Fibroblast of lung (primary cell): ENCODE data around the gene TPO. TPM values are rescaled to one million over a fixed set of nuclear protein-coding genes. Genes with fewer than 3 reads are reported as not detected.
"Not testable (repeated sequence)": the region's sequence is repeated elsewhere in the genome, so short reads cannot be mapped to it uniquely, and the experiment has no call there.

Experiments
- DNase-seq, 2 donors: peaks; one replicate each; pipeline versions ENCODE4 v3.0.0 to v3.0.0-alpha.2; 2010; ENCODE audit warnings: low read depth in 2 of 2
- H2AFZ ChIP-seq: 2 replicates; pipeline ENCODE4 v1.5.1; 2012; ENCODE audit warnings: low read length, control low read depth, inconsistent platforms
- H3K27ac ChIP-seq: 2 replicates; pipeline ENCODE4 v1.5.1; 2011; ENCODE audit warnings: low read length, control low read depth; ENCODE audit not compliant: insufficient read depth
- H3K27me3 ChIP-seq: 2 replicates; pipeline ENCODE4 v1.5.1; 2011; ENCODE audit warnings: mild to moderate bottlenecking, low read length; ENCODE audit not compliant: control insufficient read depth, insufficient read depth
- H3K36me3 ChIP-seq: 2 replicates; pipeline ENCODE4 v1.5.1; 2011; ENCODE audit warnings: low read length; ENCODE audit not compliant: control insufficient read depth, insufficient read depth
- H3K4me1 ChIP-seq: 2 replicates; pipeline ENCODE4 v1.5.1; 2011; ENCODE audit warnings: low read length; ENCODE audit not compliant: control insufficient read depth, insufficient read depth; ENCODE audit errors: extremely low read depth
- H3K4me2 ChIP-seq: 2 replicates; pipeline ENCODE4 v1.5.1; 2011; ENCODE audit warnings: low read length, control low read depth; ENCODE audit not compliant: insufficient read depth; ENCODE audit errors: extremely low read depth
- H3K4me3 ChIP-seq, 4 experiments: fragments of 200-600 bp in 1 of 4; sonication (generic) in 1 of 4; replicated peaks in 1 of 4; 2 replicates each; pipeline ENCODE4 v1.5.1; 2011 to 2016; ENCODE audit warnings: low read length in 4 of 4, low read depth in 3 of 4, mild to moderate bottlenecking in 3 of 4, control low read depth in 2 of 4, inconsistent platforms in 1 of 4, mixed read lengths in 1 of 4; ENCODE audit not compliant: insufficient read depth in 1 of 4; ENCODE audit errors: control extremely low read depth in 1 of 4
- H3K79me2 ChIP-seq: 2 replicates; pipeline ENCODE4 v1.5.1; 2012; ENCODE audit warnings: mild to moderate bottlenecking, low read length, inconsistent platforms; ENCODE audit not compliant: control insufficient read depth, insufficient read depth
- H3K9ac ChIP-seq: 2 replicates; pipeline ENCODE4 v1.5.1; 2011; ENCODE audit warnings: mild to moderate bottlenecking, low read length, control low read depth; ENCODE audit not compliant: insufficient read depth
- H3K9me3 ChIP-seq: 2 replicates; pipeline ENCODE4 v1.5.1; 2012; ENCODE audit warnings: low read depth, low read length; ENCODE audit not compliant: control insufficient read depth, insufficient read depth
- H4K20me1 ChIP-seq: 2 replicates; pipeline ENCODE4 v1.5.1; 2011; ENCODE audit warnings: low read length; ENCODE audit not compliant: control insufficient read depth, insufficient read depth; ENCODE audit errors: extremely low read depth
- EZH2 ChIP-seq: IDR thresholded peaks from 2 replicates; pipeline ENCODE4 v1.5.1; 2012; ENCODE audit warnings: low read length, control low read depth, mild to moderate bottlenecking; ENCODE audit errors: missing control alignments
- polyA plus RNA-seq, 2 donors: library from polyadenylated mRNA; depleted of rRNA in 1 of 2; stranded (reverse) in 1 of 2; unstranded in 1 of 2; fragments of >200 nt; gene quantifications; 2 replicates each; pipeline ENCODE4 v1.2.1, GENCODE V29; 2011 to 2012; ENCODE audit warnings: missing spikeins in 1 of 2
- total RNA-seq: library from RNA; depleted of rRNA; stranded (reverse); fragments of >200 nt; gene quantifications from 2 replicates; pipeline ENCODE4 v1.2.1, GENCODE V29; 2014
- TF ChIP-seq, protein P1 (sequence below), 2 donors: IDR thresholded peaks in 1 of 2; conservative IDR thresholded peaks in 1 of 2; 1 replicate in 1 of 2; 2 replicates in 1 of 2; pipeline ENCODE4 v1.5.1; 2011 to 2012; ENCODE audit warnings: low read length in 2 of 2, control low read depth in 1 of 2, inconsistent platforms in 1 of 2, low read depth in 1 of 2, mild to moderate bottlenecking in 1 of 2

TPO gene
- total and polyA plus RNA-seq, 2 donors (not counting 1 experiment from before 2014, with no cell fraction given), result not detected

GRCh38 chr2:1516798-1517060, 103.5 kb downstream of the TPO start:
- no peak overlapping the region for H3K4me2 ChIP-seq
- H3K9ac ChIP-seq, result no peak overlapping the region
- H3K79me2 ChIP-seq, result no peaks in the 10 kb centered on the region
- H3K4me3 ChIP-seq, result no peak overlapping the region
- TF ChIP-seq, protein P1, sequence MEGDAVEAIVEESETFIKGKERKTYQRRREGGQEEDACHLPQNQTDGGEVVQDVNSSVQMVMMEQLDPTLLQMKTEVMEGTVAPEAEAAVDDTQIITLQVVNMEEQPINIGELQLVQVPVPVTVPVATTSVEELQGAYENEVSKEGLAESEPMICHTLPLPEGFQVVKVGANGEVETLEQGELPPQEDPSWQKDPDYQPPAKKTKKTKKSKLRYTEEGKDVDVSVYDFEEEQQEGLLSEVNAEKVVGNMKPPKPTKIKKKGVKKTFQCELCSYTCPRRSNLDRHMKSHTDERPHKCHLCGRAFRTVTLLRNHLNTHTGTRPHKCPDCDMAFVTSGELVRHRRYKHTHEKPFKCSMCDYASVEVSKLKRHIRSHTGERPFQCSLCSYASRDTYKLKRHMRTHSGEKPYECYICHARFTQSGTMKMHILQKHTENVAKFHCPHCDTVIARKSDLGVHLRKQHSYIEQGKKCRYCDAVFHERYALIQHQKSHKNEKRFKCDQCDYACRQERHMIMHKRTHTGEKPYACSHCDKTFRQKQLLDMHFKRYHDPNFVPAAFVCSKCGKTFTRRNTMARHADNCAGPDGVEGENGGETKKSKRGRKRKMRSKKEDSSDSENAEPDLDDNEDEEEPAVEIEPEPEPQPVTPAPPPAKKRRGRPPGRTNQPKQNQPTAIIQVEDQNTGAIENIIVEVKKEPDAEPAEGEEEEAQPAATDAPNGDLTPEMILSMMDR (conservative IDR thresholded peaks at IDR 0.05 in 1 of 2, IDR thresholded peaks at IDR 0.05 in 1 of 2; ENCODE audit: low read depth in 1 of 2, low read length in 2 of 2), result no peak
- no peak for TF ChIP-seq EZH2
- no peak overlapping the region for H2AFZ ChIP-seq
- no peaks in the 10 kb centered on the region for H3K4me1 ChIP-seq
- no peak overlapping the region for H3K27ac ChIP-seq
- H3K9me3 ChIP-seq, result no peaks in the 10 kb centered on the region
- H4K20me1 ChIP-seq, result no peaks in the 10 kb centered on the region
- DNase-seq, result no peak
- H3K27me3 ChIP-seq, result no peaks in the 10 kb centered on the region
- H3K36me3 ChIP-seq, result no peaks in the 10 kb centered on the region

- H3K27ac ChIP-seq, result not testable (repeated sequence)
Measured at GRCh38 chr2:1517291-1517690, 104.0 kb downstream of the TPO start.

GRCh38 chr2:1517786-1518185, 104.5 kb downstream of the TPO start:
- DNase-seq, result no peak
- H4K20me1 ChIP-seq, result no peaks in the 10 kb centered on the region
- no peaks in the 10 kb centered on the region for H3K36me3 ChIP-seq
- TF ChIP-seq EZH2, result no peak
- TF ChIP-seq, protein P1 (conservative IDR thresholded peaks at IDR 0.05 in 1 of 2, IDR thresholded peaks at IDR 0.05 in 1 of 2; ENCODE audit: low read depth in 1 of 2, low read length in 2 of 2), result no peak
- H3K9ac ChIP-seq, result no peak overlapping the region
- no peak overlapping the region for H3K4me2 ChIP-seq
- no peaks in the 10 kb centered on the region for H3K27me3 ChIP-seq
- no peak overlapping the region for H3K27ac ChIP-seq
- H3K9me3 ChIP-seq, result no peaks in the 10 kb centered on the region
- H3K4me3 ChIP-seq, result no peak overlapping the region
- no peak overlapping the region for H2AFZ ChIP-seq
- no peaks in the 10 kb centered on the region for H3K79me2 ChIP-seq
- H3K4me1 ChIP-seq, result no peaks in the 10 kb centered on the region

More at GRCh38 chr2:1517291-1517690, 104.0 kb downstream of the TPO start:
- not testable (repeated sequence) for H3K79me2 ChIP-seq, H3K4me2 ChIP-seq, H2AFZ ChIP-seq, H3K9me3 ChIP-seq, H3K36me3 ChIP-seq, DNase-seq, H3K4me3 ChIP-seq, H3K9ac ChIP-seq, H3K27me3 ChIP-seq, H4K20me1 ChIP-seq, H3K4me1 ChIP-seq
